ENCODE data around the gene ST6GALNAC3. TPM values are rescaled to one million over a fixed set of nuclear protein-coding genes. Genes with fewer than 3 reads are reported as not detected.

The ST6GALNAC3 gene
- total RNA-seq, 1 experiment from 2014 or later = 0.82 TPM

DNA sequence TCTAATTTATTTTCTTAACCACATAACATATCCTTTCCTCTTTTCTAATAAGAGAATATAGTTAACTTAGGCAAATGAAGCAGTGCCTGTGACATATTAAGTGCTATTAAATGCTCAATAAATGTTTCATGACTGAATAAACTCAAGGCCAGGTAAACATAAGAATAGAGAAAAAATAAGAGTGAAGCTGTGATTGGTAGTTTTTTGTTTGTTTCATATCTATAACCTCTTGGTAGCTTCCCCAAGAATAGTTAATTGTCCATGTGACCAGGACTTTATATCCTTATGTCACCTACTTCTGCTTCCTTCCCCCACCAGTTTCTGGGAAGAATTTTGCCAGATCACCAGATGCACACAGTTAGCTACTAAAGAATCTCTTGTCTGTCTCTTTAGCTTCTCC lies 497.7 kb downstream of the ST6GALNAC3 start:
- intact Hi-C loops (cut with micrococcal nuclease) = no loop called here
- H3K27me3 Mint-ChIP-seq (ENCODE audit: insufficient read depth, unreplicated experiment) = peaks cover 45% of the 10 kb centered on the region
- no peaks in the 10 kb centered on the region for H3K36me3 Mint-ChIP-seq (ENCODE audit: insufficient read depth, unreplicated experiment)
- ChIA-PET CTCF (interaction anchor here (0.6 kb wide), 1 partner anchor 576 kb away, joined by 3 read pairs; no protein-coding TSS in a partner anchor), POLR2A (no interaction called here)
- no peak overlapping the region for H3K4me3 Mint-ChIP-seq (ENCODE audit: unreplicated experiment)
- no TSS peak for BruUV-seq (replicated peaks)
- H3K27ac Mint-ChIP-seq (ENCODE audit: low read depth, unreplicated experiment) = no peak overlapping the region
- no peaks in the 10 kb centered on the region for H3K9me3 Mint-ChIP-seq (ENCODE audit: unreplicated experiment)
- DNase-seq (ENCODE audit: unreplicated experiment) = no peak
- no peaks in the 10 kb centered on the region for H3K4me1 Mint-ChIP-seq (ENCODE audit: insufficient read depth, unreplicated experiment)
- TF ChIP-seq, protein P1, sequence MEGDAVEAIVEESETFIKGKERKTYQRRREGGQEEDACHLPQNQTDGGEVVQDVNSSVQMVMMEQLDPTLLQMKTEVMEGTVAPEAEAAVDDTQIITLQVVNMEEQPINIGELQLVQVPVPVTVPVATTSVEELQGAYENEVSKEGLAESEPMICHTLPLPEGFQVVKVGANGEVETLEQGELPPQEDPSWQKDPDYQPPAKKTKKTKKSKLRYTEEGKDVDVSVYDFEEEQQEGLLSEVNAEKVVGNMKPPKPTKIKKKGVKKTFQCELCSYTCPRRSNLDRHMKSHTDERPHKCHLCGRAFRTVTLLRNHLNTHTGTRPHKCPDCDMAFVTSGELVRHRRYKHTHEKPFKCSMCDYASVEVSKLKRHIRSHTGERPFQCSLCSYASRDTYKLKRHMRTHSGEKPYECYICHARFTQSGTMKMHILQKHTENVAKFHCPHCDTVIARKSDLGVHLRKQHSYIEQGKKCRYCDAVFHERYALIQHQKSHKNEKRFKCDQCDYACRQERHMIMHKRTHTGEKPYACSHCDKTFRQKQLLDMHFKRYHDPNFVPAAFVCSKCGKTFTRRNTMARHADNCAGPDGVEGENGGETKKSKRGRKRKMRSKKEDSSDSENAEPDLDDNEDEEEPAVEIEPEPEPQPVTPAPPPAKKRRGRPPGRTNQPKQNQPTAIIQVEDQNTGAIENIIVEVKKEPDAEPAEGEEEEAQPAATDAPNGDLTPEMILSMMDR (IDR thresholded peaks at IDR 0.05; ENCODE audit: unreplicated experiment) = no peak

DNA sequence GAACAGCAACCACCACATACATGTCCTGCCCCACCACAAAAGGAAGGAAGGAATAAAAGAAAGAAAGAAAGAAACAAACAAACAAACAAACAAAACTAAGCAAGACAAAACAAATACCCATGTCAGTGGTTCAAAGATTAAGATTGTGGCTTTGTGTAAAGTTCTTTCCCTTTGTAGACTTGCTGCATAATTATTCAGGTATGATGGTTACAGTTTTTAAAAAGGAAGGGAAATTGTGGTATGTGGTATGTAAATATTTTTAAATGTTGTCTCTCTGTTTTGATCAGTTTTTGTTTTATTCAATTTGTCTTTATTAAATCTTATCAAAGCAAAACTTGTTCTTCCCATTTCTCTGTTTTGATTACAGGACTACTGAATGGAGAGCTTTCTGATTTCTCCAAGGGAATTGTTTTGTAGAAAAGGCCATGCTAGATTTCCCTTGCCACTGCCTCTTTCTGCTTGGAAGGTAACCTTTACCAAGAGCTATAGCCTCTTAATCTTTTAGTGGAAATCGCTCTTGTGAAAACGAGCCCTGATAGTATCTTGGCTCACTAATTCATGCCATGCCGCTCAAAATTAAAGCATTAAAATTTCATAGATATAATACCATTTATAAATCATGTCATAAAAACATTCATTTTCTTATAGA lies 502.5 kb downstream of the ST6GALNAC3 start:
- H3K4me1 Mint-ChIP-seq (ENCODE audit: insufficient read depth, unreplicated experiment) = no peaks in the 10 kb centered on the region
- H3K27me3 Mint-ChIP-seq (ENCODE audit: insufficient read depth, unreplicated experiment) = peaks cover 17% of the 10 kb centered on the region
- no peak overlapping the region for H3K4me3 Mint-ChIP-seq (ENCODE audit: unreplicated experiment)
- TF ChIP-seq, protein P1 (IDR thresholded peaks at IDR 0.05; ENCODE audit: unreplicated experiment) = no peak
- no peaks in the 10 kb centered on the region for H3K36me3 Mint-ChIP-seq (ENCODE audit: insufficient read depth, unreplicated experiment)
- POLR2A ChIA-PET = no interaction called here
- no TSS peak for BruUV-seq (replicated peaks)
- no peak overlapping the region for H3K27ac Mint-ChIP-seq (ENCODE audit: low read depth, unreplicated experiment)
- intact Hi-C loops (cut with micrococcal nuclease) = no loop called here
- no peaks in the 10 kb centered on the region for H3K9me3 Mint-ChIP-seq (ENCODE audit: unreplicated experiment)
- no peak for DNase-seq (ENCODE audit: unreplicated experiment)
- CTCF ChIA-PET = no interaction called here

DNA sequence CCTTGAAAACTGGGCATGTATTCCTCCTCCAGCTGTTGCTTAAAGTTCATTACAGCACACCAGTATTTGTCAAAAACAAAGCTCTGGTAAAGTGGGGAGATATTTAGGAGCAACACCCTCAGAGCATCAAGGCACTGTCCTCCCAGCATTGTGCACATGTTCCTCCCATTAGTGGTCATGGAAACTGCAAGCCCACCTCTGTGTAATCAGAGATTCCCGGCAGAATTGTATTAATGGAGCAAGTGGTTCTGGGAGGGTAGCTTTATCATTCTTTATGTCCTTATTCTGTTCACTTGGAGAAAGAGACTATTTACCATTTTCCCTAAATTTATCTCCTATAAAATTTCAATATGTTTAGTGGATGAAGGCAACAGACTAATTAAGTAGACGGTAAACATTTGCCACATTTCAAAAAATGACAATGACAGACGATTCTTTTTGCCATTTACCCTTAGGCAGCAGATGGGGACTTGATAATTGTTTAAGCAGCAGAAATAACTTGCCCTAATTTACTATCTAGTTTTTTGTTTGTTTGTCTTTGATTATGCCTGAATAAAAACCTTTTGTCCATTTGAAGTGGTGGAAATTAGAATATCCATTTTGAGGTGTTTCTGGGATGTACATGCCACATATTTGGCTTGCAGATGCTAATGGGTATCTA lies 503.1 kb downstream of the ST6GALNAC3 start:
- TF ChIP-seq, protein P1 (IDR thresholded peaks at IDR 0.05; ENCODE audit: unreplicated experiment) = no peak
- Mint-ChIP-seq H3K9me3 (ENCODE audit: unreplicated experiment) (no peaks in the 10 kb centered on the region), H3K27ac (ENCODE audit: low read depth, unreplicated experiment) (no peak overlapping the region), H3K4me3 (ENCODE audit: unreplicated experiment) (no peak overlapping the region), H3K27me3 (ENCODE audit: insufficient read depth, unreplicated experiment) (peaks cover 17% of the 10 kb centered on the region), H3K4me1 (ENCODE audit: insufficient read depth, unreplicated experiment) (no peaks in the 10 kb centered on the region), H3K36me3 (ENCODE audit: insufficient read depth, unreplicated experiment) (no peaks in the 10 kb centered on the region)
- no TSS peak for BruUV-seq (replicated peaks)
- CTCF ChIA-PET = no interaction called here
- DNase-seq (ENCODE audit: unreplicated experiment) = no peak
- POLR2A ChIA-PET = no interaction called here
- intact Hi-C loops (cut with micrococcal nuclease) = no loop called here

DNA sequence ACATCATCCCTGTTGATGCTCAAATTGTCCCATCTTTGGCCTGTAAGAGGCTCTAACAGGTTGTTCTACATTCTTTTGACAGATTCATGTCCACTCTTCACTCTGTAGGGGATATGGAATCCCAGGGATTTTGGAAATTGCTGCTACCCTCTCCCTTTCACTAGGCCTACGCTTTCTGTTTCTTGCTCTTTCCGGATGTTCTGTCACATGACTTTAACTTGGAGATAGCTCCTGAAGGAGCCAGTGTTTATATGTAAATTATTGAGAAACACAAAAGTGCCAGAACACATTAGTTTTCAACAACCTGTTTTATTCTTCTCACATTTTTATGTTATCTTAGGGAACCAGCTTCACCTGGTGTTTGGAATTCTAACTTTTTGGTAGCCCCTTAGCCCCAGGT lies 505.7 kb downstream of the ST6GALNAC3 start:
- ChIA-PET POLR2A (no interaction called here), CTCF (no interaction called here)
- H3K36me3 Mint-ChIP-seq (ENCODE audit: insufficient read depth, unreplicated experiment) = no peaks in the 10 kb centered on the region
- BruUV-seq (replicated peaks) = no TSS peak
- no peak for DNase-seq (ENCODE audit: unreplicated experiment)
- no peaks in the 10 kb centered on the region for H3K9me3 Mint-ChIP-seq (ENCODE audit: unreplicated experiment)
- no peaks in the 10 kb centered on the region for H3K4me1 Mint-ChIP-seq (ENCODE audit: insufficient read depth, unreplicated experiment)
- H3K27ac Mint-ChIP-seq (ENCODE audit: low read depth, unreplicated experiment) = no peak overlapping the region
- intact Hi-C loops (cut with micrococcal nuclease) = no loop called here
- TF ChIP-seq, protein P1 (IDR thresholded peaks at IDR 0.05; ENCODE audit: unreplicated experiment) = no peak
- H3K4me3 Mint-ChIP-seq (ENCODE audit: unreplicated experiment) = no peak overlapping the region
- peaks cover 14% of the 10 kb centered on the region for H3K27me3 Mint-ChIP-seq (ENCODE audit: insufficient read depth, unreplicated experiment)

Measured in MCF 10A (cell line).